ENCODE data around the gene ULK4.
"Not testable (repeated sequence)": the region's sequence is repeated elsewhere in the genome, so short reads cannot be mapped to it uniquely, and the experiment has no call there.

ULK4 gene

GRCh38 chr3:41867533-41867932 is 94.4 kb downstream of the ULK4 start:
- no peak for DNase-seq (ENCODE audit: low read depth)

- no peak for DNase-seq (ENCODE audit: low read depth)
These were observed 95.6 kb downstream of the ULK4 start for GRCh38 chr3:41866298-41866697.

GRCh38 chr3:41863024-41863423 is 98.9 kb downstream of the ULK4 start:
- DNase-seq (ENCODE audit: low read depth), result no peak

- not testable (repeated sequence) for DNase-seq (ENCODE audit: low read depth)
These were observed 101.4 kb downstream of the ULK4 start for GRCh38 chr3:41860489-41860888.

GRCh38 chr3:41854956-41855355 is 106.9 kb downstream of the ULK4 start:
- no peak for DNase-seq (ENCODE audit: low read depth)

GRCh38 chr3:41853540-41854196 is 108.2 kb downstream of the ULK4 start:
- DNase-seq (ENCODE audit: low read depth), result no peak

GRCh38 chr3:41848753-41849574 is 112.9 kb downstream of the ULK4 start:
- no peak for DNase-seq (ENCODE audit: low read depth)

GRCh38 chr3:41847679-41848078 is 114.2 kb downstream of the ULK4 start:
- no peak for DNase-seq (ENCODE audit: low read depth)

- no peak for DNase-seq (ENCODE audit: low read depth)
These were observed 115.1 kb downstream of the ULK4 start for GRCh38 chr3:41846850-41847249.

GRCh38 chr3:41845826-41846225 is 116.1 kb downstream of the ULK4 start:
- no peak for DNase-seq (ENCODE audit: low read depth)

GRCh38 chr3:41844256-41844655 is 117.6 kb downstream of the ULK4 start:
- DNase-seq (ENCODE audit: low read depth), result not testable (repeated sequence)

- DNase-seq (ENCODE audit: low read depth), result not testable (repeated sequence)
These were observed 120.8 kb downstream of the ULK4 start for GRCh38 chr3:41840936-41841668.

- no peak for DNase-seq (ENCODE audit: low read depth)
These were observed 125.4 kb downstream of the ULK4 start for GRCh38 chr3:41836360-41837134.

- no peak for DNase-seq (ENCODE audit: low read depth)
These were observed 128.3 kb downstream of the ULK4 start for GRCh38 chr3:41833628-41834027.

- DNase-seq (ENCODE audit: low read depth), result no peak
These were observed 142.7 kb downstream of the ULK4 start for GRCh38 chr3:41819236-41819635.

GRCh38 chr3:41808618-41809017 is 153.3 kb downstream of the ULK4 start:
- no peak for DNase-seq (ENCODE audit: low read depth)

GRCh38 chr3:41808152-41808551 is 153.8 kb downstream of the ULK4 start:
- DNase-seq (ENCODE audit: low read depth), result no peak

GRCh38 chr3:41794748-41795589 is 166.9 kb downstream of the ULK4 start:
- no peak for DNase-seq (ENCODE audit: low read depth)

- DNase-seq (ENCODE audit: low read depth), result no peak
These were observed 169.1 kb downstream of the ULK4 start for GRCh38 chr3:41792806-41793205.

GRCh38 chr3:41769106-41769505 is 192.8 kb downstream of the ULK4 start:
- no peak for DNase-seq (ENCODE audit: low read depth)

GRCh38 chr3:41768363-41768762 is 193.5 kb downstream of the ULK4 start:
- no peak for DNase-seq (ENCODE audit: low read depth)
